ENCODE measurements around the gene ZNF583. TPM values are rescaled to one million over a fixed set of nuclear protein-coding genes. Genes with fewer than 3 reads are reported as not detected.
A peak's percentile ranks its signal among the peaks of the same experiment; 100 is the strongest.

The ZNF583 gene
- total and polyA plus RNA-seq, 2 experiments from 2014 or later = 4.8 to 9.7 TPM

DNA sequence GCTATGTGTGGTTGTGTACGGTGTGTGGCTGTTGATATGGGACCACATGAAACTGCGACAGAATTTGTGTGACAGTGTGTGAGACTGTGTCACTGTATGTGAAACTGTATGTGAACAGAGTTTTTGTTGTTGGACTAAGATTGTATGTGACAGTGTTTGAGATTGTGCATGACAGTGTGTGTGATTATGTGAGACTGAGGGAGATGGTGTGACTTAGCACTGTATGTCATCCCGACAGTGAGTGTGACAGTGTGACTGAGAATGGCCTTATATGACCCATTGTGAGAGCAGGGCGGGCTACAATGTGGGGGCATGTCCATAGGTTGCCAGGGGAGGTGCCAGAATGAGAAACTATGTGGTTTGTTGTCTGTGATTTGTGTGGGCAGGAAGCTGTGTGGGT is 930 bp downstream of the ZNF583 start:
- H3K4me1 ChIP-seq (ENCODE audit: insufficient read depth) = no peaks in the 10 kb centered on the region
- peaks cover 18% of the 10 kb centered on the region for H3K9me3 ChIP-seq (ENCODE audit: low read depth)
- DNase-seq (ENCODE audit: low spot score) = no peak
- H2AFZ ChIP-seq = peak overlapping the region; percentile 100
- H3K27ac ChIP-seq = no peak overlapping the region
- H3K36me3 ChIP-seq (replicated peaks; ENCODE audit: insufficient read depth, low read depth) = peaks cover 4% of the 10 kb centered on the region
- H3K9me2 ChIP-seq (replicated peaks; ENCODE audit: insufficient read depth) = no peaks in the 10 kb centered on the region
- peak overlapping the region; percentile 93 for H3K4me2 ChIP-seq
- WGBS (ENCODE audit: low lambda C conversion rate, missing lambda C conversion rate) = 100% methylated on average over 4 of the region's 4 CpGs
- TF ChIP-seq EZH2 (IDR thresholded peaks at IDR 0.05; ENCODE audit: borderline replicate concordance) (no peak), EZH2phosphoT487 (IDR thresholded peaks at IDR 0.05; ENCODE audit: low read depth, severe bottlenecking, unreplicated experiment) (no peak)
- TF ChIP-seq, protein P1, sequence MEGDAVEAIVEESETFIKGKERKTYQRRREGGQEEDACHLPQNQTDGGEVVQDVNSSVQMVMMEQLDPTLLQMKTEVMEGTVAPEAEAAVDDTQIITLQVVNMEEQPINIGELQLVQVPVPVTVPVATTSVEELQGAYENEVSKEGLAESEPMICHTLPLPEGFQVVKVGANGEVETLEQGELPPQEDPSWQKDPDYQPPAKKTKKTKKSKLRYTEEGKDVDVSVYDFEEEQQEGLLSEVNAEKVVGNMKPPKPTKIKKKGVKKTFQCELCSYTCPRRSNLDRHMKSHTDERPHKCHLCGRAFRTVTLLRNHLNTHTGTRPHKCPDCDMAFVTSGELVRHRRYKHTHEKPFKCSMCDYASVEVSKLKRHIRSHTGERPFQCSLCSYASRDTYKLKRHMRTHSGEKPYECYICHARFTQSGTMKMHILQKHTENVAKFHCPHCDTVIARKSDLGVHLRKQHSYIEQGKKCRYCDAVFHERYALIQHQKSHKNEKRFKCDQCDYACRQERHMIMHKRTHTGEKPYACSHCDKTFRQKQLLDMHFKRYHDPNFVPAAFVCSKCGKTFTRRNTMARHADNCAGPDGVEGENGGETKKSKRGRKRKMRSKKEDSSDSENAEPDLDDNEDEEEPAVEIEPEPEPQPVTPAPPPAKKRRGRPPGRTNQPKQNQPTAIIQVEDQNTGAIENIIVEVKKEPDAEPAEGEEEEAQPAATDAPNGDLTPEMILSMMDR (IDR thresholded peaks at IDR 0.05; ENCODE audit: poor library complexity) = no peak
- no peaks in the 10 kb centered on the region for H4K20me1 ChIP-seq (ENCODE audit: insufficient read depth, poor library complexity, severe bottlenecking)
- no peaks in the 10 kb centered on the region for H3K27me3 ChIP-seq
- H3K4me3 ChIP-seq = no peak overlapping the region
- H3K79me2 ChIP-seq = peaks cover 24% of the 10 kb centered on the region

DNA sequence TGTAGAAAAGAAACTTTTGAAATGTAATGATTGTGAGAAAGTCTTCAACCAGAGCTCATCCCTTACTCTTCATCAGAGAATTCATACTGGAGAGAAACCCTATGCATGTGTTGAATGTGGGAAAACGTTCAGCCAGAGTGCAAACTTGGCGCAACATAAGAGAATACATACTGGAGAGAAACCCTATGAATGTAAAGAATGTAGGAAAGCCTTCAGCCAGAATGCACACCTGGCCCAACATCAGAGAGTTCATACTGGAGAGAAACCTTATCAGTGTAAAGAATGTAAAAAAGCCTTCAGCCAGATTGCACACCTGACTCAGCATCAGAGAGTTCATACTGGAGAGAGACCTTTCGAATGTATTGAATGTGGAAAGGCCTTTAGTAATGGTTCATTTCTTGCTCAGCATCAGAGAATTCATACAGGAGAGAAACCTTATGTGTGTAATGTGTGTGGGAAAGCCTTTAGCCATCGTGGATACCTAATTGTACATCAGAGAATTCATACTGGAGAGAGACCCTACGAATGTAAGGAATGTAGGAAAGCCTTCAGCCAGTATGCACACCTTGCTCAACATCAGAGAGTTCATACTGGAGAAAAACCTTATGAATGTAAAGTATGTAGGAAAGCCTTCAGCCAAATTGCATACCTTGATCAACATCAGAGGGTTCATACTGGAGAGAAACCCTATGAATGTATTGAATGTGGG is 19.3 kb downstream of the ZNF583 start:
- 95% methylated on average over 5 of the region's 5 CpGs for WGBS (ENCODE audit: low lambda C conversion rate, missing lambda C conversion rate)
- Histone ChIP-seq H3K79me2 (no peaks in the 10 kb centered on the region), H3K36me3 (replicated peaks; ENCODE audit: insufficient read depth, low read depth) (peaks cover 7% of the 10 kb centered on the region), H3K27me3 (no peaks in the 10 kb centered on the region), H4K20me1 (ENCODE audit: insufficient read depth, poor library complexity, severe bottlenecking) (no peaks in the 10 kb centered on the region), H3K4me1 (ENCODE audit: insufficient read depth) (no peaks in the 10 kb centered on the region), H3K9me2 (replicated peaks; ENCODE audit: insufficient read depth) (no peaks in the 10 kb centered on the region), H3K4me3 (no peak overlapping the region), H3K9me3 (ENCODE audit: low read depth) (peaks cover 97% of the 10 kb centered on the region), H2AFZ (no peak overlapping the region), H3K27ac (no peak overlapping the region), H3K4me2 (no peak overlapping the region)
- TF ChIP-seq, protein P1 (IDR thresholded peaks at IDR 0.05; ENCODE audit: poor library complexity) = no peak
- TF ChIP-seq EZH2phosphoT487 (IDR thresholded peaks at IDR 0.05; ENCODE audit: low read depth, severe bottlenecking, unreplicated experiment) = no peak
- TF ChIP-seq EZH2 (IDR thresholded peaks at IDR 0.05; ENCODE audit: borderline replicate concordance) = no peak
- DNase-seq (ENCODE audit: low spot score) = no peak

DNA sequence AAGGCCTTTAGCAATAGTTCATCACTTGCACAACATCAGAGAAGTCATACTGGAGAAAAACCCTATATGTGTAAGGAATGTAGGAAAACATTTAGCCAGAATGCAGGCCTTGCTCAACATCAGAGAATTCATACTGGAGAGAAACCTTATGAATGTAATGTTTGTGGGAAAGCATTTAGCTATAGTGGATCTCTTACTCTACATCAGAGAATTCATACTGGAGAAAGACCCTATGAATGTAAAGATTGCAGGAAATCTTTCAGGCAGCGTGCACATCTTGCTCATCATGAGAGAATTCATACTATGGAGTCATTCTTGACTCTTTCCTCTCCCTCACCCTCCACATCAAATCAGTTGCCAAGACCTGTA is 19.8 kb downstream of the ZNF583 start:
- Histone ChIP-seq H2AFZ (no peak overlapping the region), H3K9me3 (ENCODE audit: low read depth) (peaks cover 97% of the 10 kb centered on the region), H3K79me2 (no peaks in the 10 kb centered on the region), H3K27me3 (no peaks in the 10 kb centered on the region), H3K4me2 (no peak overlapping the region), H3K4me1 (ENCODE audit: insufficient read depth) (no peaks in the 10 kb centered on the region), H3K9me2 (replicated peaks; ENCODE audit: insufficient read depth) (no peaks in the 10 kb centered on the region), H3K4me3 (no peak overlapping the region), H3K36me3 (replicated peaks; ENCODE audit: insufficient read depth, low read depth) (peaks cover 7% of the 10 kb centered on the region), H3K27ac (no peak overlapping the region), H4K20me1 (ENCODE audit: insufficient read depth, poor library complexity, severe bottlenecking) (no peaks in the 10 kb centered on the region)
- no peak for TF ChIP-seq EZH2phosphoT487 (IDR thresholded peaks at IDR 0.05; ENCODE audit: low read depth, severe bottlenecking, unreplicated experiment)
- DNase-seq (ENCODE audit: low spot score) = no peak
- WGBS (ENCODE audit: low lambda C conversion rate, missing lambda C conversion rate) = 95% methylated on average over 1 of the region's 1 CpG

DNA sequence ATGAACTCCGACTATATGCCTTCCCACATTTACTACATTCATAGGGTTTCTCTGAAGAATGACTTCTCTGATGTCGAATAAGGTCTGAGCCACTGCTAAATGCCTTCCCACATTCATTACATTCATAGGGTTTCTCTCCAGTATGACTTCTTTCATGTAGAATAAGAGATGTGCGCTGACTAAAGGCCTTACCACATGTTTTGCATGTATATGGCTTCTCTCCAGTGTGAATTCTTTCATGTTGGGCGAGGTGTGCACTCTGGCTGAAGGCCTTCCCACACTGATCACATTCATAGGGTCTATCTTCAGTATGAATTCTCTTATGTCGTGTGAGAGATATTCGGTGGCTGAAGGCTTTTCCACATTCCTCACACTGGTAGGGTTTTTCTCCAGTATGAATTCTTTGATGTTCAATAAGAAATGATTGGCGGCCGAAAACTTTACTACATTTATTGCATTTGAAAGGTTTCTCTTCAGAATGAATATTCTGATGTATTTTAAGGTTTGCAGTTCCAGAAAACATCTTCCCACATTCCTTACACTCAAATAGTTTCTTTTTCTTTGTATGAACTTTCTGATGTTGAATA is 37.2 kb downstream of the ZNF583 start:
- H2AFZ ChIP-seq = no peak overlapping the region
- no peaks in the 10 kb centered on the region for H3K27me3 ChIP-seq
- no peak for DNase-seq (ENCODE audit: low spot score)
- H3K9me3 ChIP-seq (ENCODE audit: low read depth) = peaks cover 34% of the 10 kb centered on the region
- no peak overlapping the region for H3K27ac ChIP-seq
- no peak for TF ChIP-seq EZH2phosphoT487 (IDR thresholded peaks at IDR 0.05; ENCODE audit: low read depth, severe bottlenecking, unreplicated experiment)
- TF ChIP-seq, protein P1 (IDR thresholded peaks at IDR 0.05; ENCODE audit: poor library complexity) = no peak
- no peak for TF ChIP-seq EZH2 (IDR thresholded peaks at IDR 0.05; ENCODE audit: borderline replicate concordance)
- 79% methylated on average over 8 of the region's 8 CpGs for WGBS (ENCODE audit: low lambda C conversion rate, missing lambda C conversion rate)
- no peaks in the 10 kb centered on the region for H3K9me2 ChIP-seq (replicated peaks; ENCODE audit: insufficient read depth)
- H3K79me2 ChIP-seq = no peaks in the 10 kb centered on the region
- H4K20me1 ChIP-seq (ENCODE audit: insufficient read depth, poor library complexity, severe bottlenecking) = no peaks in the 10 kb centered on the region
- no peaks in the 10 kb centered on the region for H3K36me3 ChIP-seq (replicated peaks; ENCODE audit: insufficient read depth, low read depth)
- no peak overlapping the region for H3K4me3 ChIP-seq
- no peak overlapping the region for H3K4me2 ChIP-seq
- no peaks in the 10 kb centered on the region for H3K4me1 ChIP-seq (ENCODE audit: insufficient read depth)

All from hepatocyte (in vitro differentiated cells).